T47D (cell line): ENCODE data around the gene TSGA10IP.
"Not testable (repeated sequence)": the region's sequence is repeated elsewhere in the genome, so short reads cannot be mapped to it uniquely, and the experiment has no call there.

ENCODE experiments used
- DNase-seq, 2 experiments: peaks; one replicate each; pipeline versions ENCODE4 v3.0.0 to v3.0.0-alpha.2; 2011 to 2012; ENCODE audit warnings: low read depth in 1 of 2, low spot score in 1 of 2
- JUND ChIP-seq: IDR thresholded peaks from 2 replicates; pipeline ENCODE4 v1.6.1; 2012; ENCODE audit warnings: low read depth
- in situ Hi-C: cut with HindIII; loops from 2 replicates; pipeline ENCODE4 v1.10.0; 2016; ENCODE audit warnings: low sequenced_read_pairs, low pct_unique_long_range_greater_than_20kb

TSGA10IP gene

DNA sequence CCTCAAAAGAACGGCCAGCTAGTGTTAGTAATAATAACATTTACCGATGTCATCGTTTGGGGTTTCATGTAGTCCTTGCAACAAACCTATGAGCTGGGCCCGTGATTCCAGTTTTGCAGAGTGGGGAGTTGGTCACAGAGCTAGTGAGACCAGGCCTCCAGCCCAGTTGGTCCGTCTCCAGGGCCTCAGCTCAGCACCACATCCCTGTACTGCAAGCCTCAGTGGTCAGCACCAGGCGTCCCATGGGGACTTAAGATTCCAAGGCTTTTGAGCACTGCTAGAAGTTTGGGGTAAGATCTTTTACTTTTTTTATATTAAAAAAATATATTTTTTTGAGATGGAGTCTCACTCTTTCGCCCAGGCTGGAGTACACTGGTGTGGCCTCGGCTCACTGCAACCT, 1.1 kb upstream of the TSGA10IP start:
- TF ChIP-seq JUND = no peak
- DNase-seq = no peak
- in situ Hi-C loops = no loop called here

DNA sequence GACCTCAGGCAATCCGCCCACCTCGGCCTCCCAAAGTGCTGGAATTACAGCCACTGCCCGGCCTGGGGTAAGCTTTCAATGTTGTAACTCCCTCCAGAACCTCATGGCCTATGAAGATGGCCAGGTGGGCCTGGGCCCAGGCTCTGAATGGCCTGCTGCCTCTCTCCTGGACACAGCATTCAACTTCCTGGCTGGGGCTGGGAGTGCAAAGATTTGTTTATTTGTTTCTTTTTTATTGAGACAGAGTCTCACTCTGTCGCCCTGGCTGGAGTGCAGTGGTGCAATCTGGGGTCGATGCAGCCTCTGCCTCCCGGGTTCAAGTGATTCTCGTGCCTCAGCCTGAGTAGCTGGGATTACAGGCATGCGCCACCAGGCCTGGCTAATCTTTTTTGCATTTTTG, 513 bp upstream of the TSGA10IP start:
- in situ Hi-C loops = no loop called here
- TF ChIP-seq JUND = no peak
- no peak for DNase-seq

DNA sequence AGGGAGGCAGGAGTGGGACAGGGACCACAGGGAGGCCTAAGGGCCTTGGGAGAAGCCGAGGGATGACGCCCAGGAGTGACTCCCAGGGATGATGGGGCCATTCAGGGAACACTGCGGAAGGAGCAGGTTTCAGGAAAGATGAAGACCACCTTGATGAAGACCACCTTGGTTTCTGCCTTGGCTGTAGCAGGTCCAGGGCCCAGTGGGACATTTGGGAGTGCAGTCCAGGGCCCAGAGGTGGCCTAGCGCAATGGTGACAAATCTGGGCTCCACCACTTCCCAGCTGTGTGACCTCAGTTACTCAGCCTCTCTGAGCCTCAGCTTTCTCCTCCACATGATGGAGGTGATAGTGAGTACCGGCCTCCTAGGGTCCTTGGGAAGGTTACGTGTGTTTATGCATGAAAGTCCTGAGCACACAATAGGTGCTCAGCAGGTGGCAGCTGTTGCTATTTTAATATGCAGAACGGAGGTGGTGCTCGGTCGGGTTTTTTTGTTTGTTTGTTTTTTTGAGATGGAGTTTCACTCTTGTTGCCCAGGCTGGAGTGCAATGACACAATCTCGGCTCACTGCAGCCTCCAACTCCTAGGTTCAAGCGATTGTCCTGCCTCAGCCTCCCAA, 770 bp downstream of the TSGA10IP start:
- no peak for TF ChIP-seq JUND

DNA sequence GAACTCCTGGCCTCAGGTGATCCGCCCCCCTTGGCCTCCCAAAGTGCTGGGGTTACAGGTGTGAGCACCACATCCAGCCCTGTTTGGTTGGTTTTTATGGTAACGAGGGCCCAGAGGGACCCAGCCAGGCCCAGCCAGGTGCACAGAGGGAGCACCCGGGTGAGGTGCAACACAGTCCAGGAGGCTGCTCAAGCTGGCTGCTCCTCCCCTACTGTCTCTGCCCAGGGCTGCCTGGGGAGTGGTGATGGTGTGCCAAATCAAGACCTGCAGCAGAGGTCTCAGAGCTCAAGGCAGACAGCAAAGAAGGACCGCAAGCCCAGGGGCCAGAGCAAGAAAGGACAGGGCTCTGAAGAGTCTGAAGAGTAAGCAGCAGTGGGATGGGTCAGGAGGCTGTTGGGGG, 1.4 kb downstream of the TSGA10IP start:
- TF ChIP-seq JUND = no peak
- in situ Hi-C loops = no loop called here
- DNase-seq = no peak

More for the DNA sequence above, 770 bp downstream of the TSGA10IP start:
- in situ Hi-C loops = no loop called here
- no peak for DNase-seq

DNA sequence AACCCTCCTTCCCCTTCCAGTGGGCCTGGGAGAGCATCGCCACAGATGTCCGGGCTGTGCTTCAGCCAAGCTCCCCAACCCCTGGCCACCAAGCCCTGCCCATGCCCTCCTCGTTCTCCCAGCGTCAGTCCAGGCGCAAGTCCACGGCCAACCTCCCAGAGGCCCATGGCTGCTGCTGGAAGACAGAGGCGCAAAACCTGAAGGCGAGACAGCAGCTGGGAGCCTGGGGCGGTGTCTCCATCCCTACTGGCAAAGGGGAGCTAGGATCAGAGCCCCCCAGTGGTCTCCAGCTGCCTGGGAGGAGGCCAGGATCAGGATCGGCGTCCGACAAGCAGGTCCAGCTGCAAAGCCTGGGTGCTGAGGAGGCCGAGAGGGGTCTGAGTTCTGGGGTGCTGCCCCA, 1.9 kb downstream of the TSGA10IP start:
- TF ChIP-seq JUND = no peak
- in situ Hi-C loops = no loop called here
- no peak for DNase-seq

DNA sequence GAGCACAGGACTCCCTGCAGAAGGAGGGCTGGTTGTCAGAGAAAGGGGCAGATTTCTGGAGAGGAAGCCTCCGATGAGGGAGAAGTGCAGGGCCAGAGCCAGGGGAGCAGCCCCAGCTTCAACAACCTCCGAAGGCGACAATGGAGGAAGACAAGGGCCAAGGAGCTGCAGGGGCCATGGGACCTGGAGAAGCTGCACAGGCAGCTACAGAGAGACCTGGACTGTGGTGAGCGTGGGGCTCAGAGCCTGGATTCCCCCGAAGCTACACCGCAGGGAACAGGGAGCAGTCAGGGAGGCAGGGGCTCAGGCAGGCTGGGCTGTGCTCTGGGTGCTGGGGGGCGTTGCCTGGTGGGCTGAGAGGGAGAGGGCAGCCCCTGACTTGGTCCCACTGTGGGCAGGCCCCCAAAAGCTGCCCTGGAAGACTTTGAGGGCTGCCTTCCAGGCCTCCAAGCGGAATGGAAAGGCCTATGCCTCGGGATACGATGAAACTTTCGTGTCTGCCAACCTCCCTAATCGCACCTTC, 2.4 kb downstream of the TSGA10IP start:
- no peak for DNase-seq
- in situ Hi-C loops = no loop called here
- TF ChIP-seq JUND = no peak

DNA sequence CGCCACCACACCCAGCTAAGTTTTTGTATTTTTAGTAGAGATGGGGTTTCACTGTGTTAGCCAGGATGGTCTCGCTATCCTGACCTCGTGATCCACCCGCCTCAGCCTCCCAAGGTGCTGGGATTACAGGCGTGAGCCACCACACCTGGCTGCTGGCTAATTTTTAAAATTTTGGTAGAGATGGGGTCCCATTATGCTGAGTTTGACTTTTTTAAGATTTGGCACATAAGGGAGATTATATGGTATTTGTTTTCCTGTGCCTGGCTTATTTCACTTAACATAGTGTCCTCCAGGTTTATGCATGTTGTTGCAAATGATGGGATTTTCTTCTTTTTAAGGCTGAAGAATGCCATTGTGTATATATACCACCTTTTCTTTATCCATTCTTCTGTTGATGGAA, 5.4 kb downstream of the TSGA10IP start:
- in situ Hi-C loops, DNase-seq: not testable (repeated sequence)

DNA sequence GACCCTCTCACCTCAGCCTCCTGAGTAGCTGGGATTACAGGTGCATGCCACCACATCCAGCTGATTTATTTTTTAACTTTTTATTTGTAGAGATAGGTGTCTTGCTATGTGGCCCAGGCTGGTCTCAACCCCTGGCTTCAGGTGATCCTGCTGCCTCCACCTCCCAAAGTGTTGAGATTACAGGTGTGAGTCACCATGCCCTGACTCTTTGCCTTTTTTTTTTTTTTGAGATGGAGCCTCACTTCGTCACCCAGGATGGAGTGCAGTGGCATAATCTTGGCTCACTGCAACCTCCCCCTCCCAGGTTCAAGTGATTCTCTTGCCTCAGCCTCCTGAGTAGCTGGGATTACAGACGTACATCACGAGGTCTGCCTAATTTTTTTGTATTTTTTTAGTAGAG, 6.4 kb downstream of the TSGA10IP start:
- DNase-seq, in situ Hi-C loops: not testable (repeated sequence)

DNA sequence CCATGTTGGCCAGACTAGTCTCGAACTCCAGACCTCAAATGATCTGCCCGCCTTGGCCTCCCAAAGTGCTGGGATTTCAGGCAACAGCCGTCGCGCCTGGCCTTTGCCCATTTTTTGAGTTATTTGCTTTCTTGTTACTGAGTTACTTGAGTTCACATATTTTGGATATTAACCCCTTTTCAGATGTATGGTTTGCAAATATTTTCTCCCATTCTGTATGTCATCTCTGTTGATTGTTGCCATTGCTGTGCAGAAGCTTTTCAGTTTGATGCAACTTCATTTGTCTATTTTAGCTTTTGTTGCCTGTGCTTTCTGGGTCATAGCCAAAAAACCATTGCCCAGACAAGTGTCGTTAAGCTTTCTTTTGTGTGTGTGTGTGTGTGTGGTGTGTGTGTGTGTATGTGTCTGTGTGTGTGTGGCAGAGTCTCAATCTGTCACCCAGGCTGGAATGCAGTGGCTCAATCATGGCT, 6.8 kb downstream of the TSGA10IP start:
- TF ChIP-seq JUND = no peak
- no peak for DNase-seq
- in situ Hi-C loops = no loop called here

DNA sequence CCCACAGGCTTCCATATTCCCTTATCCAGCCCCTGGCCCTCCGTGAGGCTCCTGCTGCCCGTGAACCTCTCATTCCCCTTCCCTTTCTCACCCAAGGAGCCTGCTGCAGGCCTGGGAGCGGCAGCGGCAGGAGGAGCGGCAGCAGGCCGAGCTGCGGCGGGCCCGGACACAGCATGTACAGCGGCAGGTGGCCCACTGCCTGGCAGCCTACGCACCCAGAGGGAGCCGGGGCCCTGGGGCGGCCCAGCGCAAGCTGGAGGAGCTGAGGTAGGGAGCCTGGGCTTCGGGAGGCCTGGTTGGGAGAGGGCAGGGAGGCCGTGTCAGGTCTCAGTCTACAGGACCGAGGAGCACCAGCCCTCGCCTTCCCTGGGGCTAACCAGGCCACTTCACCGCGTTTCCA, 8.2 kb downstream of the TSGA10IP start:
- no peak for TF ChIP-seq JUND
- in situ Hi-C loops = no loop called here
- no peak for DNase-seq

DNA sequence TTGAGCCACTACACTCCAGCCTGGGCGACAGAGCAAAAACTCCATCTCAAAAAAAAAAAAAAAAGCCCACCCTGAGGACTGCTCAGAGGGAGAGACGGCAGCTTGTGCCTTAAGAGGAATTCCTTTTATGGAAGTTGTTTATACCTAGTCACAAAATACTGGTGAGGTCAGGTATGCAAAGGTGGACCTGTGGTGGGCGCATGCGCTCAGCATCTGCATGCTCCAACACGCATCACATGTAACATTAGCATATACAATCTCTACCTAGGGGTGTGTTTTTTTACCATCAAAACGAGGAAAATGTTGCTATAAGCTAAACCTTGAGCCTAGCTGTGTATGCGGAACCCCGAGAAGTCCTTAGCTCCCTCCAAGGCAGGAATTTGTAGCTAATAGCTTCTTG, 9.5 kb downstream of the TSGA10IP start:
- in situ Hi-C loops = no loop called here
- no peak for DNase-seq
- no peak for TF ChIP-seq JUND

DNA sequence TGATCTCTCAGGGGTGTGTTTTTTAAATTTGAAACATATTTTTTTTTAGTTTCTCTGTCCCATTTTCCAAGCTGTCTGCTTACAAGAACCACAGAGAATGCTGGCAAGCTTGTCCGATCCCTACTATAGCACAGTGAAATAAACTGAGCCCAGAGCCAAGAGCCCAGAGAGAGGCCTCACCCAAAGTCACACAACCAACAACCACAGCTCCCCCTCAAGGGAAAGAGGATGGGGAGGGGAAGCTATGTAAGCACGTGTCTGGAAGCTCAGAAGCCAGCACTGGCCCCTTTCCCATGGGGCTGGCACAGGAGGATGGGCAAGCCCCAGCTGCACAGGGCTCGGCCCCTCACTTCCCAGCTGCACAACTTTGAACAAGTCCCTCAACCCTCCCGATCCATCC, 13.0 kb downstream of the TSGA10IP start:
- DNase-seq = no peak
- no peak for TF ChIP-seq JUND
- in situ Hi-C loops = no loop called here

DNA sequence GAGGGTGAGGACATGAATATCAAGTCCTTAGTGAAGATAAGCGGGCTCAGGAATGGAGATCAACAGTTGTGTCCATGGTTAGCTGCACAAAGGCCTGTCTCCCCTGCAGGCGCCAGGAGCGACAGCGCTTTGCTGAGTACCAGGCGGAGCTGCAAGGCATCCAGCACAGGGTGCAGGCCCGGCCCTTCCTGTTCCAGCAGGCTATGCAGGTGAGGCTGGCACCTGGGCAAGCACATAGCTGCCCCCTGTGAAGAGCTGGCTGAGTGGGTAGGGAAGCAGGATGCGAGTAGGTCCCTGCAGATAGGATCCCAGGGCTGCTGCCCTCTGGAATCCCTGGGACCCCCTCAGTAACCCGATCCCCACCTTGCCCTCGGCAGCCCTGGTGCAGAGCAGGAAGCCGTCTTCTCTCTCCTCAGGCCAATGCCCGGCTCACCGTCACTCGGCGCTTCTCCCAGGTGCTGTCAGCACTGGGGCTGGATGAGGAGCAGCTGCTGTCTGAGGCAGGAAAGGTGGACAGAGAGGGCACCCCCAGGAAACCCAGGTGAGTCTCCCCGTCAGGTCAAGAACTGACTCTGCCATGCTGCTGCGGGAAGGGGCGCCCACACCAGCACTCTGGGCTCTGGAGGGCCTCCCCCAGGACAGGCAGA, 13.6 kb downstream of the TSGA10IP start:
- no peak for TF ChIP-seq JUND
- in situ Hi-C loops = no loop called here
- no peak for DNase-seq
